Measurements from ENCODE around the gene JMJD1C. TPM values are rescaled to one million over a fixed set of nuclear protein-coding genes. Genes with fewer than 3 reads are reported as not detected.

Gene JMJD1C
- total and polyA plus RNA-seq, 11 donors: 20.3 to 54.6 (median 34.1) TPM

- H3K36me3 ChIP-seq: no peaks in the 10 kb centered on the region
- intact Hi-C loops (cut with DNase I): no loop called here
- DNase-seq (no peak), ATAC-seq (no peak)
- TF ChIP-seq POLR2A (IDR thresholded peaks at IDR 0.05): no peak
- no peak for TF ChIP-seq CTCF (IDR thresholded peaks at IDR 0.05)
- WGBS, 4 donors: 81 to 88% (median 85%) methylated on average over 7 of the region's 7 CpGs
- H3K4me1 ChIP-seq: peaks cover 4 to 59% (median 30%) of the 10 kb centered on the region in 12 donors
- no peaks in the 10 kb centered on the region for H3K9me3 ChIP-seq
- H3K27ac ChIP-seq: no peak overlapping the region
- no peaks in the 10 kb centered on the region for H3K27me3 ChIP-seq
- H3K4me3 ChIP-seq: no peak overlapping the region
Observed at GRCh38 chr10:63414481-63415260, 51.1 kb downstream of the JMJD1C start.

DNA sequence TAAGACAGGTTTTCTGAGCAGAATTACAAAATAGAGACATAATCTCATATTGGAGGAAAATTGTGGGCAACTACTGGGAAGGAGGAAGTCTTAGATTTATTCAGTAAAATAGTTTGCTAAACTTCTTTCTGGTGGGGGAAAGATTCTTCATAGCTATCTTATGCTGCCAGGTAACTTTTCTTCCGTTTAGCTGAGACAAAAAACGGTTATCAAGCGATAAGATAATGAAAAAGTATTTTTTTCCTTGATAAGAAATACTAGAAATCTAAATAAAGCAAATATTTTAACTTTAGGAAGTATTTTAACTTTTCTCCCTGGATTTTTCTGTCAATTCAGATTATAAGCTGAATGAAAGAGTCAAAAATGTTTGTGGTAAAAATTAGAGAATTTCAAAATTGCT is 52.3 kb downstream of the JMJD1C start:
- Histone ChIP-seq H3K27me3 (no peaks in the 10 kb centered on the region), H3K4me3 (no peak overlapping the region), H3K36me3 (no peaks in the 10 kb centered on the region), H3K27ac (no peak overlapping the region), H3K9me3 (no peaks in the 10 kb centered on the region), H3K4me1 (peaks cover 4 to 65% (median 35%) of the 10 kb centered on the region in 12 donors)
- DNase-seq (no peak), ATAC-seq (no peak)
- intact Hi-C loops (cut with DNase I): no loop called here
- TF ChIP-seq CTCF (IDR thresholded peaks at IDR 0.05) (no peak), POLR2A (IDR thresholded peaks at IDR 0.05) (no peak)
- WGBS, 4 donors: 68 to 84% (median 81%) methylated on average over 3 of the region's 3 CpGs

DNA sequence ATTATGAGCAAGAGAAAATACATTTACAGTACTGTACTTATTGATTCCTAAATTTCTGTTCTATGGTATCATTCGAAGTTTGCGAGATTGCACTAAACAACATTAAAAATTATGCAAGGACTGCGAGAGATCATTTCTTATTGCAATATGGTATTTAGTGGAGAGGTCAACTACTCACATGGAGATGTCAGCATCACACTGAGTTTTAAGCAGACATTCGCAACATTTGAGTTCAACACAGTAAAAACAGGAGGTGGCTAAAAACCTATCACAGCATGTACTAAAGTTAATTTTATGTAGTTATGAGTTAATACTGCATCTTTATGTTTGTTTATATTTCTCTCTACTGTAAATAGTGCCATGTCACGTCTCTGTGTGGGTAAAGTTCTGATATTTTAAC is 53.5 kb downstream of the JMJD1C start:
- Histone ChIP-seq H3K27ac (no peak overlapping the region), H3K36me3 (no peaks in the 10 kb centered on the region), H3K9me3 (no peaks in the 10 kb centered on the region), H3K27me3 (no peaks in the 10 kb centered on the region), H3K4me1 (peaks cover 4 to 54% (median 28%) of the 10 kb centered on the region in 12 donors), H3K4me3 (no peak overlapping the region)
- TF ChIP-seq POLR2A (IDR thresholded peaks at IDR 0.05): no peak
- no peak for TF ChIP-seq CTCF (IDR thresholded peaks at IDR 0.05)
- ATAC-seq (no peak), DNase-seq (no peak)
- intact Hi-C loops (cut with DNase I): no loop called here
- 96 to 98% (median 97%) methylated on average over 5 of the region's 5 CpGs for WGBS, 4 donors

- Histone ChIP-seq H3K27ac (no peak overlapping the region), H3K27me3 (no peaks in the 10 kb centered on the region), H3K9me3 (no peaks in the 10 kb centered on the region), H3K36me3 (no peaks in the 10 kb centered on the region), H3K4me3 (no peak overlapping the region), H3K4me1 (peaks cover 0 to 37% (median 21%) of the 10 kb centered on the region in 12 donors)
- TF ChIP-seq CTCF (IDR thresholded peaks at IDR 0.05) (no peak), POLR2A (IDR thresholded peaks at IDR 0.05) (no peak)
- intact Hi-C loops (cut with DNase I): no loop called here
- DNase-seq: no peak
- no peak for ATAC-seq
- 58 to 68% (median 62%) methylated on average over 1 of the region's 1 CpG for WGBS, 4 donors
Observed at GRCh38 chr10:63410633-63411032, 55.1 kb downstream of the JMJD1C start.
